Stimulated activated CD4-positive, alpha-beta T cell treated with anti-CD3 and anti-CD28 coated beads, Interleukin-2, amount 100 ng/mL, for 48 hours (primary cell): ENCODE data around the gene ENSA.
"Not testable (repeated sequence)": the region's sequence is repeated elsewhere in the genome, so short reads cannot be mapped to it uniquely, and the experiment has no call there.

Source experiments
- DNase-seq, 2 donors: peaks; one replicate each; pipeline ENCODE4 v3.0.0-alpha.2; 2020

Gene ENSA, protein sequence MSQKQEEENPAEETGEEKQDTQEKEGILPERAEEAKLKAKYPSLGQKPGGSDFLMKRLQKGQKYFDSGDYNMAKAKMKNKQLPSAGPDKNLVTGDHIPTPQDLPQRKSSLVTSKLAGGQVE

DNA sequence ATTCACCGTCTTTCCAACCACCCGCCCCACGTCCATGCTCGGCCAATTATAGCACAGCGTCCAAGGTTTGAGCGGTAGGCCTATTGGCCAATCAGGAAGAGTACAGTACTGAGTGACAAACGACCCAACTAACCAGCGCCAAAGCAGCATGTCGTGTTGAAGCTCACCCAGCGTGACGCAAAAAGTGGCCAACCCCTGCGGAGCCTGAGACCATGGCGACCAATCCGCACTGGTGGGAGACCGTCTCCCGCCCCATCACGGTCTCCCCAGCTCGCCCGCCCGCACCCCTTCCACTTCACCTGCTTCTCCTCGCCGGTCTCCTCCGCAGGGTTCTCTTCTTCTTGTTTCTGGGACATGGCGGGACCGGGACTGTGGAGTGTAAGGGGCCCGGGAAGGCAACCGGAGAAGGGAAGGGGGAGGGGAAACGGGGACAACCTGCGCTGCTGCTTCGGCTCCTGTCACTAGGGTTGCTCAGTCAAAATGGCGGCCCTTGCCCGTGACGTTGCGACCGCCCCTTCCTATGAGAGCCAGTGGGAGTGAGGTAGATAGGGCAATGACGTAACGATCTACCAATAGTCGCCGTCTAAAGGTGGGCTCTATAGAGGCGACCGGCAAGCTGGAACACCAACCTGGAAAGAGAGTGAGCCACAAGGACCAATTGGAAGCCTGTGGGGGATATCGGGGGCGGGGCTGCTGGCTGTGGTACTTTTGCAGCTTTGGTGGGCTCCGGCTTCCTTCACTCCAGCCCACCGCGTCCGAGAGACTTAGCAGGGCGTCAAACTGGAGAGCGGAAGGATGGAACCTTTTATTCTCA is at the start of gene ENSA:
TSS of gene ENSA (minus strand) at position 498 of the 814 bp plus-strand sequence. CDS start at position 356, 142 bp downstream.
- DNase-seq, result peak; percentile 86 to 91

DNA sequence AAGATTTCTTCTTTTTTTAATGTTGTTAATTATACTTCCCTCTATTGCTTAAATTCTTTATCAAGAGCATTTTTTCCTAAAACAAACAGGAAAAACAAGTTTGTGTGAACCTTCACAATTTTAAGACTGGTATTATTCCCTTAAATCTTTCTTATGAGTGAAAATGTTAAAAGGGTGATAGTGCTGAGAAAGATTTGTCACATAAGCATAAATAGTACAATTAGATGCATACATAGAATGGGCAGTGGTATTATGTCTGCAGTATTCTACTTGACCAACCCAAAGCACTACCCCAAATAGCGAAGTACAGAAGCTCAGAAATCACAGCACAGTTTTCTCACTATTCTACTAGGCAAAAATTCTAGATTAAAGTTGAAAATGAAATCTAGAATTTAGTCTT is 49.6 kb upstream of the ENSA start:
- DNase-seq, result no peak

DNA sequence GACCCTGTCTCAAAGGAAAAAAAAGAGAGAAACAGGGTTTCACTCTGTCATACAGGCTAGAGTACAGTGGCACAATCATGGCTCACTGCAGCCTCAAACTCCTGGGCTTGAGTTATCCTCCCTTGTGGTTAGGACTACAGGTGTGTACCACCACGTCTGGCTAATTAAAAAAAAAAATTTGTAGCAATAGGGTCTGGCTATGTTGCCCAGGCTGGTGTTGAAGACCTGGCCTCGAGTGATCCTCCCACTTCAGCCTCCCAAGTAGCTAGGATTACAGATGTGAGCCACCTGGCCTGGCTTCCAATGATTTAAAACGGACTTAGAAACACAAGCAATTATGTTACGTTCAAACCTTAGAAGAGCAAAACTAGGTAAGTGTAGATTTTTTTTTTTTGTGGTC is 45.5 kb upstream of the ENSA start:
- no peak for DNase-seq

DNA sequence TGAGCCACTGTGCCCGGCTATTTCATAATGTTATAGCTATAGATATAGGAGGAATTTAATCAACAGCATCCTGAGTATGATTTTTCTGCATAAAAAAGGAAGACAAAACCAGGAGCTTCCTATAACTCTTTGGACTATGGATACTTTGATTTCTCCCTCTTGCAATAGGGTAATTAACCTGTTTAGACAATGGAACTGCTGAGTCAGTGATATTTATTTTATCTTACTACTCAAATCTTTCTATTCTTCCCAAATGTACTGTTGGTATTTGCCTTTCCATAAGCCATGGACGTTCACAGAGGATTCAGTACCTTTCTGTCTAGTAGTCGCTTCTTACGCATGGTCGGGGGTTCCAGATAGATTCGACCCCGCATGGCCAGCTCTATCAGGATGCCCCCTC is 33.9 kb upstream of the ENSA start:
- no peak for DNase-seq

DNA sequence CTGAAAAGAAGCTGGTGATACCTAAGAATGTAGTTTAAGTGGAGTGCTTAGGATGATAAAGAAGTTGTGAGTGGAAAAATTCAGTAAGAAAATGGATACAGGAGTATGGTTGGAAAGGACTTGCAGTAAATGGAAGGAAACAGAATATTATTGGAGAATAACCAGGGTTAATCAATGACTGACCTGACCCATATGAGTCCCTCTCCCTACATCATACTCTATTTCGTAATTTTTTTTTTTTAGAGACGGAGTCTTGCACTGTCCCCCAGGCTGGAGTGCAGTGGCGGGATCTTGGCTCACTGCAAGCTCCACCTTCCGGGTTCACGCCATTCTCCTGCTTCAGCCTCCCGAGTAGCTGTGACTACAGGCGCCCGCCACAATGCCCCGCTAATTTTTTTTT is 33.4 kb upstream of the ENSA start:
- DNase-seq, result no peak

DNA sequence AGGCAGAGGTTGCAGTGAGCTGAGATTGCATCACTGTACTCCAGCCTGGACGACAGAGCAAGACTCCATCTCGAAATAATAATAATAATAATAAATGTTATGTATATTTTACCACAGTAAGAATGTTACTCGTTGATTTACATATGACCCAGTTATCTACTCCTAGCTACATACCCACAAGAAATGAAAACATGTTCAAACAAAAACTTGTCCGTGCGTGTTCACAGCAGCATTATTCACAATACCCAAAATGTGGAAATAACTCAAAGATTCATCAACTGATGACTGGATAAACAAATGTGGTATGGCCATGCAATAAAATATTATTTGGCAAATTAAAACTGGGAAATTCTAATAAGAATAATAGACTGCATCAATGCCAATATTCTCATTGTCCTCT is 31.7 kb upstream of the ENSA start:
- DNase-seq, result no peak

DNA sequence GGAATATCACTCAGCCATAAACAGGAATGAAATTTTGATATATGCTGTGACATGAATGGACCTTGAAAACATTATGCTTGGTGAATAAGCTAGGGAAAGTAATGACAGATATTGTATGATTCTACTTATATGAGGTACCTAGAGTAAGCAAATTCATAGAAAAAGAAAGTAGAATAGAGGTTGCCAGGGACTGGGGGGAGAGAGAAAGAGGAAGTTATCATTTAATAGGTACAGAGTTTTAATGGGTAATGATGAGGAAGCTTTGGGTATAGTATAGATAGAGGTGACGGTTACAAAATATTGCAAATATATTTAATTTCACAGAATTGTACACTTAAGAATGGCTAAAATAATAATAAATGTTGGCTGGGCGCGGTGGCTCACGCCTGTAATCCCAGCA is 31.2 kb upstream of the ENSA start:
- DNase-seq, result no peak

DNA sequence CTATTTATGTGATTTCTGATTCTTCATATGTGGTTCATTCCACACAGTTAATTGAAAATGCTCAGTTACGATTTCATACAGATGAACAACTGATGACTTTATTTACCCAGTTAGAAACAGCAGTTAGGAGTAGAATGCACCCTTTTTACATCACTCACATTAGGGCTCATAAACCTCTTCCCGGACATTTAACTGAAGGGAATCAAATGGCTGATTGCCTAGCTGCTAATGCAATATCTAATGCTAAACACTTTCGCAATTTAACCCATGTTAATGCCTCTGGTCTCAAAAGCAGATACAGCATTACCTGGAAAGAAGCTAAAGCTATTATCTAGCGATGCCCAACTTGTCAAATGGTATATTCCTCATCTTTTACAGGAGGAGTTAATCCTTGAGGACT is 27.7 kb upstream of the ENSA start:
- not testable (repeated sequence) for DNase-seq

DNA sequence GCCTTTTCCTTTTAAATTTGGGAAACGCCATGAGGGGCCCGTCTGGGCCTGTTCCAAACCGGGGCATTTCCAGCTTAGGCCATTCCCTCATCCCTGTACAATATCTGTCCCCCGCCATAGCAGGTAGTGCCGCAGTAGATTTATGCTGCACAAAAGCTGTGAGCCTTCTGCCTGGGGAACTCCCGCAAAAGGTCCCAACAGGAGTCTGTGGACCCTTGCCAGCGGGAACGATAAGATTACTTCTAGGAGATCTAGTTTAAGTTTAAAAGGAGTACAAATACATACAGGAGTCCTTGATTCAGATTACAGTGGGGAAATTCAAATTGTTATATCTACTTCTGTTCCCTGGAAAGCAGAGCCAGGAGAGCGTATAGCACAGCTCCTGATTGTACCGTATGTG is 25.2 kb upstream of the ENSA start:
- not testable (repeated sequence) for DNase-seq

DNA sequence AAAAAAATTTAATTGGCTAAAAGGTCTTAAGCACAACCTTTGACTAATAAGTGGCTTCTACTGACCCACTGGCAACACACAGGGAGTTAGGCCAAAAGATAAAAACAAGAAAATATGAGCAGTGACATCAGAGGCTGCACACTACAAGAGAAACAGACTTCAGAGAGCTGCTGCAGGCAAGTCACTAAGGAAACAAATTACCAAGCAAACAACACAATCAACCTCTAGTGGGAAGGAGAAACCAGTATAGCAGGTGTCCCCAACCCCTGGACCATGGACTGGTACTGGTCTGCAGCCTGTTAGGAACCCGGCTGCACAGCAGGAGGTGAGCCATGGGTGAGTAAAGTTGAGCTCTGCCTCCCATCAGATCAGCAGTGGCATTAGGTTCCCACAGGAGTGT is 20.8 kb upstream of the ENSA start:
- DNase-seq, result no peak

DNA sequence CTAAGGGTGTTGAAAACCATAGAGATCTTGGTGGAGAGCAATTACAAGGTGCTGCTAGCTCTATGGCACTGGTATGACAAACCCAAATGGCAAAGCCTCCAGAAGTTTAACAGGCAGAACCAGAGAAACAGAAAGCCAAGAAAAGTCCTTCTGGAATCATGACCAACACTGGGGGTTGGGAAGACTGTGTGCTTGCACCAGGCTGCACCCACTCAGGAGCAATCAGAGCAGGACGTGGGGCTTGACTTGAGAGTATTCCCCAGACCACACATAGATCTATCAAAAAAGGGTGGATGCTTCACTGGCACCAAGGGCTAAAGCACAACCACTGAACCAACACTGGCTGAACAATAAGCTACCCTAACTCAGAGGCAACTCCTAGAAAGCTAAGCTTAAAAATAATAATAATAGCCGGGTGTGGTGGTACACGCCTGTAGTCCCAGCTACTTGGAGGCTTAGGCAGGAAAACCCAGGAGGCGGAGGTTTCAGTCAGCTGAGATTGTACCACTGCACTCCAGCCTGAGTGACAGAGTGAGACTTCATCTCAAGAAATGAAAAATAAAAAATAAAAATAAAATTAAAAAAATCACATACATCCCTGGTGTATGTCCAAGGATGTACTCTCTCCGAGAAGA is 20.1 kb upstream of the ENSA start:
- no peak for DNase-seq

DNA sequence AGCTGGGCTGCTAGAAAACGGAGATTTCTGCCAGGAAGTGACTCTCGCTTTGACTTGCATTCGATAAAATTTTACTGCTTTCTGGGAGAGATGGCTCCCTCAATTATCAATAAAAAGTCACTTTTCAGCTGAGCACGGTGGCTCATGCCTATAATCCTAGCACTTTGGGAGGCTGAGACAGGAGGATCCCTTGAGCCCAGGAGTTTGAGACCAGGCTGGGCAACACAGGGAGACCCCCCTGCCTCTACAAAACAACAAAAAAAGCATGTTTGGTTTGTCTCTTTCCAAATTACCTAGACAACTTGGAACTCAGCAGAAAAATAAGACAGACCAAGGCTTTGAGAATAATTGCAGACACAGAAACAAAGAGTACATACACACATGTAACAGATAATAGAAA is 12.9 kb upstream of the ENSA start:
- no peak for DNase-seq

DNA sequence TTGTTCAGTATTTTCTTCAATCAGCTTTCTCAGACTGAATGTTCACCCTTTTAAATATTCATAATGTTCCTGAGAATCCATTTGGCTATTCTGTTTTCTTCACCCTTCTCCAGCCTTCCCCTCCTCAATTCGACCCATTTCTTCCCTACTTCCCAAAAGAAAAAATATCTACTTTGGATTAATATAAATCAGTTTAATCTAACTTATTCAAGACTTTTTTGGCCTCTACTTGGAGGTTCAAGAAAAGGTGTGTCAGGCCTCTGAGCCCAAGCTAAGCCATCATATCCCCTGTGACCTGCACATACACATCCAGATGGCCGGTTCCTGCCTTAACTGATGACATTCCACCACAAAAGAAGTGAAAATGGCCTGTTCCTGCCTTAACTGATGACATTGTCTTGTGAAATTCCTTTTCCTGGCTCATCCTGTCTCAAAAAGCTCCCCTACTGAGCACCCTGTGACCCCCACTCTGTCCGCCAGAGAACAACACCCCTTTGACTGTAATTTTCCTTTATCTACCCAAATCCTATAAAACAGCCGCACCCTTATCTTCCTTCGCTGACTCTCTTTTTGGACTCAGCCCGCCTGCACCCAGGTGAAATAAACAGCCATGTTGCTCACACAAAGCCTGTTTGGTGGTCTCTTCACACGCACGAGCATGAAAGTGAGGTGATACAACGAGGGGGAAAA is 11.9 kb upstream of the ENSA start:
- DNase-seq, result not testable (repeated sequence)

DNA sequence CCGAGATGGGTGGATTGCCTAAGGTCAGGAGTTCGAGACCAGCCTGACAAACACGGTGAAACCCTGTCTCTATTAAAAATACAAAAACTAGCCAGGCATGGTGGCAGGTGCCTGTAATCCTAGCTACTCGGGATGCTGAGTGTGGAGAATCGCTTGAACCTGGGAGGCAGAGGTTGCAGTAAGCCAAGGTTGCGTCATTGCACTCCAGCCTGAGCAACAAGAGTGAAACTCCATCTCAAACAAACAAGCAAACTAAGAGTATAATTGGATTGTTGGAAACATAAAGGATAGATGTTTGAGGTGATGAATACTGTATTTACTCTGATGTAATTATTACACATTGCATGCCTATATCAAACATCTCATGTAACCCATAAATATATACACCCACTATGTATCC is 9.0 kb upstream of the ENSA start:
- not testable (repeated sequence) for DNase-seq

DNA sequence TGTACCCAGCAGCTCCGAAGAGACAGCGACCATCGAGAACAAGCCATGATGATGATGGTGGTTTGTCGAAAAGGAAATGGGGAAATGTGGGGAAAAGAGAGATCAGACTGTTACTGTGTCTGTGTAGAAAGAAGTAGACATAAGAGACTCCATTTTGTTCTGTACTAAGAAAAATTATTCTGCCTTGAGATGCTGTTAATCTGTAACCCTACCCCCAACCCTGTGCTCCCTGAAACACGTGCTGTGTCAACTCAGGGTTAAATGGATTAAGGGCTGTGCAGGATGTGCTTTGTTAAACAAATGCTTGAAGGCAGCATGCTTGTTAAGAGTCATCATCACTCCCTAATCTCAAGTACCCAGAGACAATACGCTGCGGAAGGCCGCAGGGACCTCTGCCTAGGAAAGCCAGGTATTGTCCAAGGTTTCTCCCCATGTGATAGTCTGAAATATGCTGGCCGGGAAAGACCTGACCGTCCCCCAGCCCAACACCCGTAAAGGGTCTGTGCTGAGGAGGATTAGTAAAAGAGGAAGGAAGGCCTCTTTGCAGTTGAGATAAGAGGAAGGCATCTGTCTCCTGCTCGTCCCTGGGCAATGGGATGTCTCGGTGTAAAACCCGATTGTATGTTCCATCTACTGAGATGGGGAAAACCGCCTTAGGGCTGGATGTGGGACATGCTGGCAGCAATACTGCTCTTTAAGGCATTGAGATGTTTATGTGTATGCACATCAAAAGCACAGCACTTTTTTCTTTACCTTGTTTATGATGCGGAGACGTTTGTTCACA is 5.6 kb upstream of the ENSA start:
- not testable (repeated sequence) for DNase-seq

DNA sequence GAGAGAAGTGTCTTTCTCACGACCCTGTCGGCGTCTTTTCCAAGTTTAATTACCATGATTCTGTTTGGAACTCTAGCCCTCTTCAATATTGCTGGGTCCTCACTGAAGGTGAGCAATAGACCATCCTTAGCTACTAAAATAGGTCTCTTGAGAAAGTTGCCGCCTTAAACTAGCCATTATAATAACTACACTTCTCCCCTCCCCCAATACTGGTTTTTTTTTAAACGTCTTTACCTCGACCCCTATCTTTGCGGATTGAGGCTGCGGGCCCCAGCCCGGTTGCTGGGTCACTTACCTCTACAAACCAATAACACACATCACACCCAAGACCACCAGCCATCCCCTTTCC is 672 bp downstream of the ENSA start:
- no peak for DNase-seq

DNA sequence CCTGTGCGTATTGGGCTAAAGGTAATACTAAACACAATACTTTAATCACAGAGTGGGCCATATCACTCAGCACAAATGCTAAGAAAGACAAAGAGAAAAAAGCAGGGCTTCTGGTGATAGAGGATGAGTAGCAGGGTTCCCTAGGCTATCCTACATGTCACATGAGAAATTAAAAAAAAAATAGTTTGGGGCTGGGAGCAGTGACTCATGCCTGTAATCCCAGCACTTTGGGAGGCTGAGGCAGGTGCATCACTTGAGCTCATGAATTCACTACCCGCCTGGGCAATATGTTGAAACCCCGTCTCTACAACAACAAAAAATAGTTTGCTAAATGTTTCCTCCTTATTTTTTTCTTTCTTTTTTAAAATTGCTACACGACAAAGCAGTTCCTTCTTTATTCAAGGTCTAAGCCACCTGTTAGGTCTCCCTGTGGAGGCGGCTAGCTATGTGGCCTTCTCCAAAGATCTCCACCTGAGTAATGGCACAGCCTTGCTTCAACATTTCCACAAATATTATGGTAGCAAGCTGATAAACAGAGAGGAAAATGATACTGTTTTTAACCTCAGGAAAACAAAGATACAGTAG is 1.5 kb downstream of the ENSA start:
- no peak for DNase-seq

DNA sequence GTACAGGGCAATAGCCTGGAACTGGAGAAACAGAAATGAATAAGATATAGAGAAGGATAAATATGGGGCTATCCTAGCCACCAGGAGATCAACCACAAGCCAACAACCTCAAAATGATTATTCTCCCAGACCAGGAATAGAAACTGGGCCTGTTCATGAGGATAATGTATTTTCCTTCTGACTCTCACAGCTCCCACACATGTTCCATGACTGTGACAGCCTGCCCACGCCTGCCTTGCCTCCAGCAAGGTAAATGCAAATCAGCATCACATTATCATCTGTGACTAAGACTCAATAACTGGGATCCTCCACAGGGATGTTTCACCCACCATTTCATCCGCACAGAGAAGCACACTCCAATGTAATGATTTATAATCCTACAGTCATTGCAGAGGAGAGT is 3.3 kb downstream of the ENSA start:
- DNase-seq, result no peak

DNA sequence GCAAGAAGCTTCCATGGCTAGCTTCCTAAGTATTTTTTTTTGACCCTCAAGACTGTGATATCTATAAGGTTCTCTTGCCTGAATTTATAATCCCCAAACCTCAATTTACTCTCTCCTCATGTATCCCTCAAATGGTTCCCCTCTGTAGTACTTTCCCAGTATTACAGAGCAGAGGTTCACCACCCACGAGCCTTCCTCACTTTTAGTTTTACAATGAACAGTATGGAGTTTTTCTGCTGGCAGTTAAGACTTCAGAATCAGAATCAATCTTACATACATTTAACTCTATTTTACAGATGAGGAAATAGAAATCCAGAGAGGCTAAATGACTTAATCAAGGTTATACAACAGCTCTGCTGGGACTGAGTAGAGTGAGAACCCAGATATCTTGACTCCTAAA is 4.9 kb downstream of the ENSA start:
- not testable (repeated sequence) for DNase-seq

DNA sequence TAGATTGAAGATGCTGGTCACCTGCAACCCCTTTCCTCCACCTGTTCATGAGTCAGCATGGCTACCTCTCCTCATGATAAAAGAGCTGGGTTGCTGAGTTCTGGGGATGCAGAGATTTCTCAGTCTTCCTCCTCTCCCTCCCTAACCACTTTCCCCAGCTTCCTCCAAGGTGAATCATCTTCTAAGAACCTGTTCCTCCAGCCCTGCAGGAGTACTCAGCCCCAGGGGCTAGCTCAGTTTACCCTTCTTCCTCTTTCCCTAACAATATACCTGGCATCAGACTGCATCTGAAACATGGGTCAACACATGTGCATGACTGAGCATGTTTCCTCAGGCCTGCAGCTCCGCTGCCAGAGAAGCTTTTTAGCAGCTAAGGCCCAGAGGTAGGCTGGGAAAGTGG is 5.3 kb downstream of the ENSA start:
- not testable (repeated sequence) for DNase-seq

DNA sequence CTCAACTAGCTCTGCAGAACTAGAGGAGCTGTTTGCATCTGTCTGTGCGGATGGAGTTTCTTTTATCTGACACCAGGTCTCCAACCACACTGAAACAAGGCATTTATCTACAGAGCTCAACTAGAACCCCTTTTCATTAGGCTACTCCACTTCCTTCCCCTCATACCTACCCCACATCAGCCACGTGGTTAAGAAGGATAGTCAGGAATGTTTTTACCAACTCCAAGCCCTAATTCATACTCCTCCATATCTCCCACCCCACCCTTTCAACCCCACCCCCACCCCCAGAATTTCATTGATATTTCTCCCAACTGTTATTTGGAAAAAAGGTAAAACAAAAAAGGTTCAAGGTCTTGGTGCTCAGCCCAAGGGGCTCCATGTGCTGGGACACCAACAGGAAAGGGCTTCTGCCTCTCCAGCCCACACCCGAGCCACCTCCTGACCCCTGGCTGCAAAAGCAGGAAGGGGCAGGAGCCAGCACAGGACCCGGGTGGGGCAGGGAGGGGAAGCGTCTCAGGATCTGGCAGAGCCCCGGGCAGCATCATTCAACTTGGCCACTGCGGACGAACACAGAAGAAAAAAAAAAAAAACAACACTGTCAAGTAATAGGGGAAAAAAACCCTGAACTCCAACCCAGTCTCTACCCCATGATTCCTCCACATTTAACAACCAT is 7.0 kb downstream of the ENSA start:
- no peak for DNase-seq
